Measurements from ENCODE around the gene DOCK2.

DNA sequence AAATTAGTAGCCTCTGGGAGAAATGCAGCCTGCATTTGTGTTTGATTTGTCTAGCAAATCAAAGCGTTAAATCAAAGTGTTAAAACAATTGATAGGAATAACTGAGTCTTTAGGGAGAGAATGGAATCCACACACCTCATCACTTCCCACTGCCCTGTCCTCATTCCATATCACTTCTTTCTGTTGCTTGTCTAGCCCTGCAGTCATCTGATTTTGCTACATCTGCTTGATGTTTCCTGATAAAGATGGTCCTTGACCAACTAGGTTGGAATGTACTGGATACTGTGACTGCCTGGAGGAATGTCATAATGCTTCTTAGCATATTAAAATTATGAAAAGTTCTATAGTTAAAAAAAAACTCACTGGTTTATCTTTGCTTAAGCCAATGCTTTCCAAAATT, 119.9 kb downstream of the DOCK2 start:
- TF ChIP-seq, protein P1, sequence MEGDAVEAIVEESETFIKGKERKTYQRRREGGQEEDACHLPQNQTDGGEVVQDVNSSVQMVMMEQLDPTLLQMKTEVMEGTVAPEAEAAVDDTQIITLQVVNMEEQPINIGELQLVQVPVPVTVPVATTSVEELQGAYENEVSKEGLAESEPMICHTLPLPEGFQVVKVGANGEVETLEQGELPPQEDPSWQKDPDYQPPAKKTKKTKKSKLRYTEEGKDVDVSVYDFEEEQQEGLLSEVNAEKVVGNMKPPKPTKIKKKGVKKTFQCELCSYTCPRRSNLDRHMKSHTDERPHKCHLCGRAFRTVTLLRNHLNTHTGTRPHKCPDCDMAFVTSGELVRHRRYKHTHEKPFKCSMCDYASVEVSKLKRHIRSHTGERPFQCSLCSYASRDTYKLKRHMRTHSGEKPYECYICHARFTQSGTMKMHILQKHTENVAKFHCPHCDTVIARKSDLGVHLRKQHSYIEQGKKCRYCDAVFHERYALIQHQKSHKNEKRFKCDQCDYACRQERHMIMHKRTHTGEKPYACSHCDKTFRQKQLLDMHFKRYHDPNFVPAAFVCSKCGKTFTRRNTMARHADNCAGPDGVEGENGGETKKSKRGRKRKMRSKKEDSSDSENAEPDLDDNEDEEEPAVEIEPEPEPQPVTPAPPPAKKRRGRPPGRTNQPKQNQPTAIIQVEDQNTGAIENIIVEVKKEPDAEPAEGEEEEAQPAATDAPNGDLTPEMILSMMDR (IDR thresholded peaks at IDR 0.05; ENCODE audit: low read length), result no peak
- no peak for TF ChIP-seq EZH2phosphoT487 (IDR thresholded peaks at IDR 0.05; ENCODE audit: low read length)
- TF ChIP-seq EZH2 (optimal IDR thresholded peaks at IDR 0.05; ENCODE audit: low read depth, low read length), result no peak

Data from MM.1S (cell line).